KBM-7 (cell line): ENCODE data around the gene DUOXA2.
A peak's percentile ranks its signal among the peaks of the same experiment; 100 is the strongest.
"Not testable (repeated sequence)": the region's sequence is repeated elsewhere in the genome, so short reads cannot be mapped to it uniquely, and the experiment has no call there.

ENCODE experiments used
- DNase-seq: peaks from one replicate; pipeline ENCODE4 v3.0.0-alpha.2; 2015
- in situ Hi-C: fragments of 300-500 bp; cut with MboI; formaldehyde crosslinking; loops from 2 replicates; pipeline ENCODE4 v1.14.3; 2020; ENCODE audit warnings: low sequenced_read_pairs, low pct_unique_long_range_greater_than_20kb, mixed read lengths

DUOXA2 gene

GRCh38 chr15:45093622-45094357, 20.3 kb upstream of the DUOXA2 start:
- in situ Hi-C loops, result no loop called here
- no peak for DNase-seq

GRCh38 chr15:45094358-45094730, 19.8 kb upstream of the DUOXA2 start:
- DNase-seq, result no peak
- in situ Hi-C loops, result no loop called here

- in situ Hi-C loops, result no loop called here
Measured at GRCh38 chr15:45095661-45096060, 18.5 kb upstream of the DUOXA2 start.

GRCh38 chr15:45097466-45097865, 16.7 kb upstream of the DUOXA2 start:
- in situ Hi-C loops, result no loop called here

More at GRCh38 chr15:45095661-45096060, 18.5 kb upstream of the DUOXA2 start:
- no peak for DNase-seq

GRCh38 chr15:45099549-45100165, 14.5 kb upstream of the DUOXA2 start:
- DNase-seq, result no peak
- in situ Hi-C loops, result loop anchor here (25.0 kb wide), 1 partner anchor 137 kb away; the partner anchor contains the start of gene TERB2

More at GRCh38 chr15:45097466-45097865, 16.7 kb upstream of the DUOXA2 start:
- DNase-seq, result no peak

GRCh38 chr15:45100884-45101625, 13.1 kb upstream of the DUOXA2 start:
- DNase-seq, result no peak
- in situ Hi-C loops, result loop anchor here (25.0 kb wide), 1 partner anchor 139 kb away; the partner anchor contains the start of gene TERB2

- in situ Hi-C loops, result loop anchor here (25.0 kb wide), 1 partner anchor 139 kb away; the partner anchor contains the start of gene TERB2
- DNase-seq, result no peak
Measured at GRCh38 chr15:45101749-45102148, 12.4 kb upstream of the DUOXA2 start.

GRCh38 chr15:45102226-45102625, 11.9 kb upstream of the DUOXA2 start:
- DNase-seq, result no peak
- in situ Hi-C loops, result loop anchor here (25.0 kb wide), 1 partner anchor 140 kb away; the partner anchor contains the start of gene TERB2

- DNase-seq, result not testable (repeated sequence)
- in situ Hi-C loops, result loop anchor here (25.0 kb wide), 1 partner anchor 142 kb away; the partner anchor contains the start of gene TERB2
Measured at GRCh38 chr15:45104170-45104569, 10.0 kb upstream of the DUOXA2 start.

- in situ Hi-C loops, result loop anchor here (25.0 kb wide), 1 partner anchor 143 kb away; the partner anchor contains the start of gene TERB2
Measured at GRCh38 chr15:45105586-45105985, 8.5 kb upstream of the DUOXA2 start.

GRCh38 chr15:45106002-45106790, 7.9 kb upstream of the DUOXA2 start:
- in situ Hi-C loops, result loop anchor here (25.0 kb wide), 1 partner anchor 144 kb away; the partner anchor contains the start of gene TERB2
- DNase-seq, result no peak

More at GRCh38 chr15:45105586-45105985, 8.5 kb upstream of the DUOXA2 start:
- DNase-seq, result no peak

GRCh38 chr15:45107941-45108630, 6.0 kb upstream of the DUOXA2 start:
- in situ Hi-C loops, result loop anchor here (25.0 kb wide), 1 partner anchor 146 kb away; the partner anchor contains the start of gene TERB2
- no peak for DNase-seq

GRCh38 chr15:45110256-45110820, 3.8 kb upstream of the DUOXA2 start:
- in situ Hi-C loops, result loop anchor here (25.0 kb wide), 1 partner anchor 148 kb away; the partner anchor contains the start of gene TERB2
- DNase-seq, result no peak

GRCh38 chr15:45111390-45112142, 2.6 kb upstream of the DUOXA2 start:
- in situ Hi-C loops, result loop anchor here (25.0 kb wide), 1 partner anchor 149 kb away; the partner anchor contains the start of gene TERB2
- no peak for DNase-seq

GRCh38 chr15:45112143-45112590, 2.0 kb upstream of the DUOXA2 start:
- in situ Hi-C loops, result loop anchor here (25.0 kb wide), 1 partner anchor 150 kb away; the partner anchor contains the start of gene TERB2

GRCh38 chr15:45112591-45113379, 1.3 kb upstream of the DUOXA2 start:
- peak; percentile 18 for DNase-seq
- in situ Hi-C loops, result loop anchor here (25.0 kb wide), 1 partner anchor 150 kb away; the partner anchor contains the start of gene TERB2

More at GRCh38 chr15:45112143-45112590, 2.0 kb upstream of the DUOXA2 start:
- DNase-seq, result no peak
